Frontal cortex (tissue), 4 donors: ENCODE measurements around the gene RYR2. TPM values are rescaled to one million over a fixed set of nuclear protein-coding genes. Genes with fewer than 3 reads are reported as not detected.
A peak's percentile ranks its signal among the peaks of the same experiment; 100 is the strongest.

Experiments used
- DNase-seq, 2 donors: peaks; one replicate each; pipeline ENCODE4 v3.0.0; 2012; ENCODE audit warnings: low spot score in 2 of 2
- FAIRE-seq: peaks from 2 replicates; lab custom pipeline; 2012; peaks lifted over from hg19 to GRCh38; lab: Jason Lieb, UNC
- total RNA-seq: library from RNA; depleted of rRNA; stranded (reverse); fragments of >200 nt; gene quantifications from one replicate; pipeline ENCODE4 v1.2.3, GENCODE V29; 2014
- donor health status: control.
- donor health status: control.
- donor health status: control.

The RYR2 gene
- total RNA-seq, 1 donor from 2014 or later, result 29.8 TPM

- FAIRE-seq (no peak), DNase-seq (no peak)
These were observed 431.9 kb downstream of the RYR2 start for GRCh38 chr1:237473854-237474253.

- no peak for DNase-seq
- FAIRE-seq, result no peak
These were observed 436.1 kb downstream of the RYR2 start for GRCh38 chr1:237478082-237478481.

GRCh38 chr1:237478842-237479241, 436.9 kb downstream of the RYR2 start:
- DNase-seq (no peak), FAIRE-seq (no peak)

- no peak for DNase-seq
These were observed 440.8 kb downstream of the RYR2 start for GRCh38 chr1:237482777-237483176.

GRCh38 chr1:237492359-237492758, 450.4 kb downstream of the RYR2 start:
- DNase-seq, result no peak
- FAIRE-seq, result no peak

More at GRCh38 chr1:237482777-237483176, 440.8 kb downstream of the RYR2 start:
- no peak for FAIRE-seq

- FAIRE-seq, result no peak
- no peak for DNase-seq
These were observed 458.6 kb downstream of the RYR2 start for GRCh38 chr1:237500566-237500965.

- DNase-seq, result no peak
- no peak for FAIRE-seq
These were observed 461.3 kb downstream of the RYR2 start for GRCh38 chr1:237503292-237503691.

GRCh38 chr1:237507005-237507404, 465.0 kb downstream of the RYR2 start:
- no peak for FAIRE-seq

GRCh38 chr1:237509748-237510147, 467.8 kb downstream of the RYR2 start:
- FAIRE-seq, result no peak
- no peak for DNase-seq

More at GRCh38 chr1:237507005-237507404, 465.0 kb downstream of the RYR2 start:
- no peak for DNase-seq

- DNase-seq, result no peak
- FAIRE-seq, result no peak
These were observed 483.1 kb downstream of the RYR2 start for GRCh38 chr1:237525102-237525501.

- no peak for FAIRE-seq
These were observed 485.8 kb downstream of the RYR2 start for GRCh38 chr1:237527761-237528160.

GRCh38 chr1:237528545-237528944, 486.6 kb downstream of the RYR2 start:
- DNase-seq (no peak), FAIRE-seq (no peak)

More at GRCh38 chr1:237527761-237528160, 485.8 kb downstream of the RYR2 start:
- no peak for DNase-seq

- FAIRE-seq (no peak), DNase-seq (no peak)
These were observed 497.1 kb downstream of the RYR2 start for GRCh38 chr1:237539055-237539454.

GRCh38 chr1:237542525-237543418, 500.8 kb downstream of the RYR2 start:
- DNase-seq, result no peak
- FAIRE-seq, result no peak

- DNase-seq, result no peak
- no peak for FAIRE-seq
These were observed 511.1 kb downstream of the RYR2 start for GRCh38 chr1:237553078-237553477.

GRCh38 chr1:237556911-237557310, 514.9 kb downstream of the RYR2 start:
- FAIRE-seq (no peak), DNase-seq (no peak)

- FAIRE-seq (peak; percentile 96), DNase-seq (no peak)
These were observed 520.3 kb downstream of the RYR2 start for GRCh38 chr1:237562242-237562823.

- DNase-seq (no peak), FAIRE-seq (no peak)
These were observed 523.3 kb downstream of the RYR2 start for GRCh38 chr1:237565236-237565635.

GRCh38 chr1:237566581-237566980, 524.6 kb downstream of the RYR2 start:
- DNase-seq (no peak), FAIRE-seq (no peak)

- FAIRE-seq, result no peak
- DNase-seq, result no peak
These were observed 527.0 kb downstream of the RYR2 start for GRCh38 chr1:237568955-237569354.

GRCh38 chr1:237570530-237570929, 528.5 kb downstream of the RYR2 start:
- FAIRE-seq, result no peak
- no peak for DNase-seq
